GM21723 (cell line): Measurements from ENCODE around the gene CDCA7.
A peak's percentile ranks its signal among the peaks of the same experiment; 100 is the strongest.
"Not testable (repeated sequence)": the region's sequence is repeated elsewhere in the genome, so short reads cannot be mapped to it uniquely, and the experiment has no call there.

Experiments used
- ATAC-seq: cut with Tn5 transposase; IDR thresholded peaks from one replicate; pipeline ENCODE4 v1.9.1; 2021; ENCODE audit warnings: mild to moderate bottlenecking, moderate library complexity; ENCODE audit not compliant: unreplicated experiment

Gene CDCA7

GRCh38 chr2:173354582-173355131, at the start of gene CDCA7:
Gene CDCA7 (plus strand): TSS chr2:173354872. CDS start chr2:173354964, 92 bp downstream.
- ATAC-seq: peak; percentile 46

- no peak for ATAC-seq
Measured at GRCh38 chr2:173305303-173305702, 49.4 kb upstream of the CDCA7 start.

GRCh38 chr2:173307293-173307692, 47.4 kb upstream of the CDCA7 start:
- peak; percentile 90 for ATAC-seq

- ATAC-seq: not testable (repeated sequence)
Measured at GRCh38 chr2:173309370-173309769, 45.3 kb upstream of the CDCA7 start.

- ATAC-seq: no peak
Measured at GRCh38 chr2:173311844-173312606, 42.6 kb upstream of the CDCA7 start.

- ATAC-seq: no peak
Measured at GRCh38 chr2:173323371-173323770, 31.3 kb upstream of the CDCA7 start.

GRCh38 chr2:173326806-173327205, 27.9 kb upstream of the CDCA7 start:
- no peak for ATAC-seq

- ATAC-seq: no peak
Measured at GRCh38 chr2:173327421-173327820, 27.3 kb upstream of the CDCA7 start.

GRCh38 chr2:173333003-173333402, 21.7 kb upstream of the CDCA7 start:
- not testable (repeated sequence) for ATAC-seq

GRCh38 chr2:173339807-173340206, 14.9 kb upstream of the CDCA7 start:
- ATAC-seq: no peak

- no peak for ATAC-seq
Measured at GRCh38 chr2:173343921-173344320, 10.8 kb upstream of the CDCA7 start.

- no peak for ATAC-seq
Measured at GRCh38 chr2:173346035-173346434, 8.6 kb upstream of the CDCA7 start.

- no peak for ATAC-seq
Measured at GRCh38 chr2:173347305-173348168, 7.1 kb upstream of the CDCA7 start.

GRCh38 chr2:173349287-173349686, 5.4 kb upstream of the CDCA7 start:
- no peak for ATAC-seq

GRCh38 chr2:173350383-173350782, 4.3 kb upstream of the CDCA7 start:
- ATAC-seq: no peak

GRCh38 chr2:173351879-173352278, 2.8 kb upstream of the CDCA7 start:
- ATAC-seq: no peak

- ATAC-seq: no peak
Measured at GRCh38 chr2:173353556-173353955, 1.1 kb upstream of the CDCA7 start.

- peak; percentile 25 for ATAC-seq
Measured at GRCh38 chr2:173354073-173354581, 545 bp upstream of the CDCA7 start.

- ATAC-seq: peak; percentile 19
Measured at GRCh38 chr2:173355132-173355865, 627 bp downstream of the CDCA7 start.

- ATAC-seq: peak; percentile 1
Measured at GRCh38 chr2:173355866-173356508, 1.3 kb downstream of the CDCA7 start.
